WTC11 (cell line): ENCODE results near the gene KIAA1328. TPM values are rescaled to one million over a fixed set of nuclear protein-coding genes. Genes with fewer than 3 reads are reported as not detected.

Source experiments
- ATAC-seq: fragments of 200-7000 bp; cut with Tn5 transposase; 2 replicates; pipeline ENCODE4 v1.10.0; 2021; ENCODE audit warnings: mild to moderate bottlenecking, moderate library complexity
- CTCF ChIA-PET: fragments of 300-600 bp; sonication (Branson Sonifier 250); formaldehyde crosslinking; loops from one replicate; lab custom pipeline; 2021; ENCODE audit warnings: antibody characterized with exemption; lab: Charles Lee
- POLR2A ChIA-PET: fragments of 350-600 bp; sonication (Branson Sonifier 250); formaldehyde crosslinking; loops from one replicate; lab custom pipeline; 2021; ENCODE audit warnings: antibody characterized with exemption; lab: Charles Lee
- DNase-seq: peaks from one replicate; pipeline ENCODE4 v3.0.0; 2021; ENCODE audit warnings: low spot score
- H3K27ac Mint-ChIP-seq: 2 replicates; pipeline ENCODE4 v1.8.0; 2021; ENCODE audit warnings: mixed read lengths
- H3K27me3 Mint-ChIP-seq: 2 replicates; pipeline ENCODE4 v1.8.0; 2021; ENCODE audit warnings: low read depth, mild to moderate bottlenecking, moderate library complexity, mixed read lengths
- H3K36me3 Mint-ChIP-seq: 2 replicates; pipeline ENCODE4 v1.8.0; 2021; ENCODE audit warnings: mixed read lengths
- H3K4me1 Mint-ChIP-seq: 2 replicates; pipeline ENCODE4 v1.8.0; 2022; ENCODE audit warnings: mixed read lengths
- H3K4me3 Mint-ChIP-seq: 2 replicates; pipeline ENCODE4 v1.8.0; 2021; ENCODE audit warnings: mild to moderate bottlenecking, moderate library complexity, mixed read lengths
- H3K9me3 Mint-ChIP-seq: 2 replicates; pipeline ENCODE4 v1.8.0; 2021; ENCODE audit warnings: mixed read lengths
- HMGA2 ChIP-seq: fragments of 250-450 bp; sonication (Bioruptor Pico); IDR thresholded peaks from 2 replicates; pipeline ENCODE4 v1.4.0; 2021; ENCODE audit warnings: mild to moderate bottlenecking, moderate library complexity
- MXD4 ChIP-seq: fragments of 250-450 bp; sonication (Bioruptor Pico); IDR thresholded peaks from 2 replicates; pipeline ENCODE4 v1.8.0; 2021; ENCODE audit warnings: mild to moderate bottlenecking, moderate library complexity, borderline replicate concordance
- PRRX2 ChIP-seq: fragments of 250-450 bp; sonication (Bioruptor Pico); IDR thresholded peaks from 2 replicates; pipeline ENCODE4 v1.8.0; 2021; ENCODE audit warnings: mild to moderate bottlenecking
- TP53 ChIP-seq: sonication (generic); formaldehyde crosslinking; IDR thresholded peaks from 2 replicates; pipeline ENCODE4 v1.8.1; 2023; ENCODE audit warnings: mild to moderate bottlenecking, missing genetic modification reagents
- ZNF263 ChIP-seq: sonication (generic); formaldehyde crosslinking; IDR thresholded peaks from 2 replicates; pipeline ENCODE4 v1.8.1; 2022; ENCODE audit warnings: low read depth, mild to moderate bottlenecking, moderate library complexity, missing genetic modification reagents
- ZNF423 ChIP-seq: fragments of 250-450 bp; sonication (Bioruptor Pico); IDR thresholded peaks from 2 replicates; pipeline ENCODE4 v2.1.2; 2022; ENCODE audit warnings: mild to moderate bottlenecking, moderate library complexity
- total RNA-seq: library from RNA; stranded (reverse); gene quantifications from 3 replicates; pipeline ENCODE4 v1.2.3, GENCODE V29; 2021
- TF ChIP-seq, protein P1 (sequence below): sonication (generic); formaldehyde crosslinking; IDR thresholded peaks from 2 replicates; pipeline ENCODE4 v1.8.1; 2023; ENCODE audit warnings: mild to moderate bottlenecking, missing genetic modification reagents
- TF ChIP-seq, protein P2 (sequence below): fragments of 250-450 bp; sonication (Bioruptor Pico); IDR thresholded peaks from 2 replicates; pipeline ENCODE4 v2.1.2; 2022; ENCODE audit warnings: mild to moderate bottlenecking, moderate library complexity
- TF ChIP-seq, protein P3 (sequence below): sonication (generic); formaldehyde crosslinking; IDR thresholded peaks from 2 replicates; pipeline ENCODE4 v1.8.1; 2023; ENCODE audit warnings: mild to moderate bottlenecking, missing genetic modification reagents, moderate library complexity
- TF ChIP-seq, protein P4 (sequence below): sonication (generic); formaldehyde crosslinking; IDR thresholded peaks from 2 replicates; pipeline ENCODE4 v1.8.0; 2022; ENCODE audit warnings: missing genetic modification reagents
- TF ChIP-seq, protein P5 (sequence below): sonication (generic); formaldehyde crosslinking; IDR thresholded peaks from 2 replicates; pipeline ENCODE4 v1.8.1; 2023; ENCODE audit warnings: mild to moderate bottlenecking, missing genetic modification reagents, borderline replicate concordance
- TF ChIP-seq, protein P6 (sequence below): sonication (generic); formaldehyde crosslinking; IDR thresholded peaks from 2 replicates; pipeline ENCODE4 v1.8.0; 2023; ENCODE audit warnings: missing genetic modification reagents, mild to moderate bottlenecking, borderline replicate concordance

KIAA1328 gene
- total RNA-seq, 1 experiment from 2014 or later, result 4.8 TPM

DNA sequence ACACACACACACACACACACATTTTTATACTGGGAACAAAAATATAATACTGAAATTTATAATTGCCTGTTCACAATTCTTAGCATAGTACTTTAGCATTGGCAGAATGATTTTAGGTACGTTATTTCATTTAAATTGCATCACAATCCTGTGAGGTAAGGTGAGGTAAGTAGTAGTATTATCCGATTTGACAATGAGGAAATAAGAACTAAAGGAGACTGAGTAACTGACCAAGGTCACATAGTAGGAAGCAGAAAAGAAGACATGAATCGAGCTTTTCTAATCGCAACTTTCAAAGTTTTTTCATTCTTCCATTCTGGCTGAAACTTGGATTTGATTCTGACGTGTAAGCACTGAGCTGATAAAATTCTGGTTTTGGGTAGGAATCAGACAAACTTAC lies 351.2 kb downstream of the KIAA1328 start:
- Mint-ChIP-seq H3K4me3 (no peak overlapping the region), H3K9me3 (no peaks in the 10 kb centered on the region), H3K36me3 (no peaks in the 10 kb centered on the region), H3K27me3 (no peaks in the 10 kb centered on the region), H3K4me1 (peaks cover 25% of the 10 kb centered on the region), H3K27ac (no peak overlapping the region)
- DNase-seq (no peak), ATAC-seq (no peak)
- ChIA-PET CTCF (no interaction called here), POLR2A (no interaction called here)
- TF ChIP-seq, protein P1, sequence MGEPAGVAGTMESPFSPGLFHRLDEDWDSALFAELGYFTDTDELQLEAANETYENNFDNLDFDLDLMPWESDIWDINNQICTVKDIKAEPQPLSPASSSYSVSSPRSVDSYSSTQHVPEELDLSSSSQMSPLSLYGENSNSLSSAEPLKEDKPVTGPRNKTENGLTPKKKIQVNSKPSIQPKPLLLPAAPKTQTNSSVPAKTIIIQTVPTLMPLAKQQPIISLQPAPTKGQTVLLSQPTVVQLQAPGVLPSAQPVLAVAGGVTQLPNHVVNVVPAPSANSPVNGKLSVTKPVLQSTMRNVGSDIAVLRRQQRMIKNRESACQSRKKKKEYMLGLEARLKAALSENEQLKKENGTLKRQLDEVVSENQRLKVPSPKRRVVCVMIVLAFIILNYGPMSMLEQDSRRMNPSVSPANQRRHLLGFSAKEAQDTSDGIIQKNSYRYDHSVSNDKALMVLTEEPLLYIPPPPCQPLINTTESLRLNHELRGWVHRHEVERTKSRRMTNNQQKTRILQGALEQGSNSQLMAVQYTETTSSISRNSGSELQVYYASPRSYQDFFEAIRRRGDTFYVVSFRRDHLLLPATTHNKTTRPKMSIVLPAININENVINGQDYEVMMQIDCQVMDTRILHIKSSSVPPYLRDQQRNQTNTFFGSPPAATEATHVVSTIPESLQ (CRISPR knock-in tag), result no peak
- TF ChIP-seq ZNF263 (CRISPR knock-in tag), result no peak
- TF ChIP-seq, protein P2, sequence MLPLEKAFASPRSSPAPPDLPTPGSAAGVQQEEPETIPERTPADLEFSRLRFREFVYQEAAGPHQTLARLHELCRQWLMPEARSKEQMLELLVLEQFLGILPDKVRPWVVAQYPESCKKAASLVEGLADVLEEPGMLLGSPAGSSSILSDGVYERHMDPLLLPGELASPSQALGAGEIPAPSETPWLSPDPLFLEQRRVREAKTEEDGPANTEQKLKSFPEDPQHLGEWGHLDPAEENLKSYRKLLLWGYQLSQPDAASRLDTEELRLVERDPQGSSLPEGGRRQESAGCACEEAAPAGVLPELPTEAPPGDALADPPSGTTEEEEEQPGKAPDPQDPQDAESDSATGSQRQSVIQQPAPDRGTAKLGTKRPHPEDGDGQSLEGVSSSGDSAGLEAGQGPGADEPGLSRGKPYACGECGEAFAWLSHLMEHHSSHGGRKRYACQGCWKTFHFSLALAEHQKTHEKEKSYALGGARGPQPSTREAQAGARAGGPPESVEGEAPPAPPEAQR (CRISPR knock-in tag), result no peak
- TF ChIP-seq, protein P3, sequence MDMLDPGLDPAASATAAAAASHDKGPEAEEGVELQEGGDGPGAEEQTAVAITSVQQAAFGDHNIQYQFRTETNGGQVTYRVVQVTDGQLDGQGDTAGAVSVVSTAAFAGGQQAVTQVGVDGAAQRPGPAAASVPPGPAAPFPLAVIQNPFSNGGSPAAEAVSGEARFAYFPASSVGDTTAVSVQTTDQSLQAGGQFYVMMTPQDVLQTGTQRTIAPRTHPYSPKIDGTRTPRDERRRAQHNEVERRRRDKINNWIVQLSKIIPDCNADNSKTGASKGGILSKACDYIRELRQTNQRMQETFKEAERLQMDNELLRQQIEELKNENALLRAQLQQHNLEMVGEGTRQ (CRISPR knock-in tag), result no peak

DNA sequence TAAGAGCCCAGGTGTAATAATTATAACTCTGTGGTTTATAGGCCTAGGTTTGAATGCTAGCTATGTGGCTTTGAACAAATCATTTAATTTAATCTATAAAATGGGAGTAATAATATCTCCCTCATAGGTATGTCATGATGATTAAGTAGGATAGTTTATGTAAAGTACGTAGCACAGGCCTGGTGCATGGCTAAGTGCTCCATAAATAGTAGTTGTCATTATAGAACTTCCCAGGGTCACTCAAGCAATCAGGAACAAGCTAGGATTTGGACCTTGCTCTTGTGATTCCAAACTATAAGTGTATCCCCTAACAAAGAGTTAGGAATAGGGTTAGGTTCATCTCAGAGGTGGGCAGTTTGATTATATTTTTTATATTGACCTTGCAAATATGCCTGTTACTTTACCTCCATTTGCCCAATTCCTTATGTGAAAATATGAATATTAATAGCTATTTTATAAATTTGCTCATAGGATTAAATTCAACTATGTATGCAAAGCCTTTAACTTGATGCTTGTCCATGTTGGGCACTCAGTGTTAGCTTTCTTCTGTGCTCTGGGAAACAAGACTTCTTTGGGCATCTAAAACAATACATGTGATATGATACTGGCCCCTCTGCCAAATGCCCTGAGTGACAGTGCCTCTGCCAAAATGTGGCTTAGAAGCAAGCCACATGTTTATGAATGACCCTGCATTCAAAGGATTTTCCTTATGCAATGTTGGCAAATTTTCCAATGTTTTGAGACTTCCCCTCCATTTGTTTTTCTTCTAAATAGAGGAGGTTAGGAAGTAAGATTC lies 353.6 kb downstream of the KIAA1328 start:
- CTCF ChIA-PET, result no interaction called here

DNA sequence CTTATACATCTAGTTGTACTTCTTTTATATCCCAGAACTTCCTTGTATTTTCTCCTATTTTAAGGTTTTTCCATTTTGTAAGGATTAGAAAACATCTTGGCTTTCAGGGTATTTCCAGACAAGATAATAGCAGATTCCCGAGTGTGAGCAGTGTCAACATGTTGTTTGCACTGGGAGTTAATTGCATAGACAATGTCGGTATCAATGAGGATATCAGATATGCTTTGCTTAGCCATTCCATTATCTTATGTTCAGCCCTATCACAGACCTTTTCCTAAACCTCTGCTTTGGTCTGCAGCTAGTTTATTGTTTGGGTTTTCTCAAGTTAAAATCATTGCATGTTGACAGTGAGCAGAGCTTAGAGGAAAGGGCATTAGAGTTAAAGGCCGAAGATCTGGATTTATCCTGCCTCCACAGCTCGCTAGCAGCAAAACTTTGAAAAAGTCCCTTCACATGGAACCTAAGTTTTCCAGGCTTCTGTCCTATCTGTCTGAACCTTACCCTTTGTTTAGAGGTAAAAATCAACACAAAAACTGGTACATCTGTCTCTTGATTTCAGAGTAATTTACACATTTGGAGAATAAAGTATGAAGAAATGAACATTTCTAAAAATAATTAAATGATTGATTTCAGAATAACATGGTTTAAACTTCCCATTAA lies 355.4 kb downstream of the KIAA1328 start:
- no peak overlapping the region for H3K27ac Mint-ChIP-seq
- DNase-seq (no peak), ATAC-seq (no peak)
- CTCF ChIA-PET, result no interaction called here
- no peaks in the 10 kb centered on the region for H3K27me3 Mint-ChIP-seq
- no peaks in the 10 kb centered on the region for H3K9me3 Mint-ChIP-seq
- H3K4me1 Mint-ChIP-seq, result no peaks in the 10 kb centered on the region
- POLR2A ChIA-PET, result no interaction called here
- no peak overlapping the region for H3K4me3 Mint-ChIP-seq
- H3K36me3 Mint-ChIP-seq, result no peaks in the 10 kb centered on the region
- TF ChIP-seq, protein P4, sequence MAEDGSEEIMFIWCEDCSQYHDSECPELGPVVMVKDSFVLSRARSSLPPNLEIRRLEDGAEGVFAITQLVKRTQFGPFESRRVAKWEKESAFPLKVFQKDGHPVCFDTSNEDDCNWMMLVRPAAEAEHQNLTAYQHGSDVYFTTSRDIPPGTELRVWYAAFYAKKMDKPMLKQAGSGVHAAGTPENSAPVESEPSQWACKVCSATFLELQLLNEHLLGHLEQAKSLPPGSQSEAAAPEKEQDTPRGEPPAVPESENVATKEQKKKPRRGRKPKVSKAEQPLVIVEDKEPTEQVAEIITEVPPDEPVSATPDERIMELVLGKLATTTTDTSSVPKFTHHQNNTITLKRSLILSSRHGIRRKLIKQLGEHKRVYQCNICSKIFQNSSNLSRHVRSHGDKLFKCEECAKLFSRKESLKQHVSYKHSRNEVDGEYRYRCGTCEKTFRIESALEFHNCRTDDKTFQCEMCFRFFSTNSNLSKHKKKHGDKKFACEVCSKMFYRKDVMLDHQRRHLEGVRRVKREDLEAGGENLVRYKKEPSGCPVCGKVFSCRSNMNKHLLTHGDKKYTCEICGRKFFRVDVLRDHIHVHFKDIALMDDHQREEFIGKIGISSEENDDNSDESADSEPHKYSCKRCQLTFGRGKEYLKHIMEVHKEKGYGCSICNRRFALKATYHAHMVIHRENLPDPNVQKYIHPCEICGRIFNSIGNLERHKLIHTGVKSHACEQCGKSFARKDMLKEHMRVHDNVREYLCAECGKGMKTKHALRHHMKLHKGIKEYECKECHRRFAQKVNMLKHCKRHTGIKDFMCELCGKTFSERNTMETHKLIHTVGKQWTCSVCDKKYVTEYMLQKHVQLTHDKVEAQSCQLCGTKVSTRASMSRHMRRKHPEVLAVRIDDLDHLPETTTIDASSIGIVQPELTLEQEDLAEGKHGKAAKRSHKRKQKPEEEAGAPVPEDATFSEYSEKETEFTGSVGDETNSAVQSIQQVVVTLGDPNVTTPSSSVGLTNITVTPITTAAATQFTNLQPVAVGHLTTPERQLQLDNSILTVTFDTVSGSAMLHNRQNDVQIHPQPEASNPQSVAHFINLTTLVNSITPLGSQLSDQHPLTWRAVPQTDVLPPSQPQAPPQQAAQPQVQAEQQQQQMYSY, result no peak
- TF ChIP-seq, protein P5, sequence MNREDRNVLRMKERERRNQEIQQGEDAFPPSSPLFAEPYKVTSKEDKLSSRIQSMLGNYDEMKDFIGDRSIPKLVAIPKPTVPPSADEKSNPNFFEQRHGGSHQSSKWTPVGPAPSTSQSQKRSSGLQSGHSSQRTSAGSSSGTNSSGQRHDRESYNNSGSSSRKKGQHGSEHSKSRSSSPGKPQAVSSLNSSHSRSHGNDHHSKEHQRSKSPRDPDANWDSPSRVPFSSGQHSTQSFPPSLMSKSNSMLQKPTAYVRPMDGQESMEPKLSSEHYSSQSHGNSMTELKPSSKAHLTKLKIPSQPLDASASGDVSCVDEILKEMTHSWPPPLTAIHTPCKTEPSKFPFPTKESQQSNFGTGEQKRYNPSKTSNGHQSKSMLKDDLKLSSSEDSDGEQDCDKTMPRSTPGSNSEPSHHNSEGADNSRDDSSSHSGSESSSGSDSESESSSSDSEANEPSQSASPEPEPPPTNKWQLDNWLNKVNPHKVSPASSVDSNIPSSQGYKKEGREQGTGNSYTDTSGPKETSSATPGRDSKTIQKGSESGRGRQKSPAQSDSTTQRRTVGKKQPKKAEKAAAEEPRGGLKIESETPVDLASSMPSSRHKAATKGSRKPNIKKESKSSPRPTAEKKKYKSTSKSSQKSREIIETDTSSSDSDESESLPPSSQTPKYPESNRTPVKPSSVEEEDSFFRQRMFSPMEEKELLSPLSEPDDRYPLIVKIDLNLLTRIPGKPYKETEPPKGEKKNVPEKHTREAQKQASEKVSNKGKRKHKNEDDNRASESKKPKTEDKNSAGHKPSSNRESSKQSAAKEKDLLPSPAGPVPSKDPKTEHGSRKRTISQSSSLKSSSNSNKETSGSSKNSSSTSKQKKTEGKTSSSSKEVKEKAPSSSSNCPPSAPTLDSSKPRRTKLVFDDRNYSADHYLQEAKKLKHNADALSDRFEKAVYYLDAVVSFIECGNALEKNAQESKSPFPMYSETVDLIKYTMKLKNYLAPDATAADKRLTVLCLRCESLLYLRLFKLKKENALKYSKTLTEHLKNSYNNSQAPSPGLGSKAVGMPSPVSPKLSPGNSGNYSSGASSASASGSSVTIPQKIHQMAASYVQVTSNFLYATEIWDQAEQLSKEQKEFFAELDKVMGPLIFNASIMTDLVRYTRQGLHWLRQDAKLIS (CRISPR knock-in tag), result no peak
- TF ChIP-seq ZNF423 (CRISPR knock-in tag) (no peak), TP53 (no peak)

More for the DNA sequence above, 353.6 kb downstream of the KIAA1328 start:
- POLR2A ChIA-PET, result no interaction called here
- Mint-ChIP-seq H3K4me3 (no peak overlapping the region), H3K4me1 (peaks cover 1% of the 10 kb centered on the region; the same call in 1 of the 2 replicates), H3K36me3 (no peaks in the 10 kb centered on the region), H3K9me3 (no peaks in the 10 kb centered on the region), H3K27me3 (no peaks in the 10 kb centered on the region)
- DNase-seq, result no peak
- TF ChIP-seq MXD4 (no peak), HMGA2 (CRISPR knock-in tag) (no peak), PRRX2 (CRISPR knock-in tag) (no peak)
- TF ChIP-seq, protein P6, sequence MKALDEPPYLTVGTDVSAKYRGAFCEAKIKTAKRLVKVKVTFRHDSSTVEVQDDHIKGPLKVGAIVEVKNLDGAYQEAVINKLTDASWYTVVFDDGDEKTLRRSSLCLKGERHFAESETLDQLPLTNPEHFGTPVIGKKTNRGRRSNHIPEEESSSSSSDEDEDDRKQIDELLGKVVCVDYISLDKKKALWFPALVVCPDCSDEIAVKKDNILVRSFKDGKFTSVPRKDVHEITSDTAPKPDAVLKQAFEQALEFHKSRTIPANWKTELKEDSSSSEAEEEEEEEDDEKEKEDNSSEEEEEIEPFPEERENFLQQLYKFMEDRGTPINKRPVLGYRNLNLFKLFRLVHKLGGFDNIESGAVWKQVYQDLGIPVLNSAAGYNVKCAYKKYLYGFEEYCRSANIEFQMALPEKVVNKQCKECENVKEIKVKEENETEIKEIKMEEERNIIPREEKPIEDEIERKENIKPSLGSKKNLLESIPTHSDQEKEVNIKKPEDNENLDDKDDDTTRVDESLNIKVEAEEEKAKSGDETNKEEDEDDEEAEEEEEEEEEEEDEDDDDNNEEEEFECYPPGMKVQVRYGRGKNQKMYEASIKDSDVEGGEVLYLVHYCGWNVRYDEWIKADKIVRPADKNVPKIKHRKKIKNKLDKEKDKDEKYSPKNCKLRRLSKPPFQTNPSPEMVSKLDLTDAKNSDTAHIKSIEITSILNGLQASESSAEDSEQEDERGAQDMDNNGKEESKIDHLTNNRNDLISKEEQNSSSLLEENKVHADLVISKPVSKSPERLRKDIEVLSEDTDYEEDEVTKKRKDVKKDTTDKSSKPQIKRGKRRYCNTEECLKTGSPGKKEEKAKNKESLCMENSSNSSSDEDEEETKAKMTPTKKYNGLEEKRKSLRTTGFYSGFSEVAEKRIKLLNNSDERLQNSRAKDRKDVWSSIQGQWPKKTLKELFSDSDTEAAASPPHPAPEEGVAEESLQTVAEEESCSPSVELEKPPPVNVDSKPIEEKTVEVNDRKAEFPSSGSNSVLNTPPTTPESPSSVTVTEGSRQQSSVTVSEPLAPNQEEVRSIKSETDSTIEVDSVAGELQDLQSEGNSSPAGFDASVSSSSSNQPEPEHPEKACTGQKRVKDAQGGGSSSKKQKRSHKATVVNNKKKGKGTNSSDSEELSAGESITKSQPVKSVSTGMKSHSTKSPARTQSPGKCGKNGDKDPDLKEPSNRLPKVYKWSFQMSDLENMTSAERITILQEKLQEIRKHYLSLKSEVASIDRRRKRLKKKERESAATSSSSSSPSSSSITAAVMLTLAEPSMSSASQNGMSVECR, result no peak
- TF ChIP-seq, all 79 proteins: peak for 0
- H3K27ac Mint-ChIP-seq, result no peak overlapping the region
- no peak for ATAC-seq
